Neuronal stem cell (in vitro differentiated cells): ENCODE results near the gene TDRD12.

Experiments used
- DNase-seq: peaks from one replicate; pipeline ENCODE4 v3.0.0-alpha.2; 2013; ENCODE audit warnings: low spot score
- H2AFZ ChIP-seq: one replicate; pipeline ENCODE4 v1.6.1; 2013; ENCODE audit warnings: mild to moderate bottlenecking, low read length, inconsistent platforms
- H2AK5ac ChIP-seq: 2 replicates; pipeline ENCODE4 v1.6.1; 2013; ENCODE audit warnings: low read depth, mild to moderate bottlenecking, inconsistent platforms, low read length, moderate library complexity, mixed read lengths
- H2BK120ac ChIP-seq: 2 replicates; pipeline ENCODE4 v1.6.1; 2013; ENCODE audit warnings: low read depth, mild to moderate bottlenecking, inconsistent platforms, low read length, moderate library complexity, mixed read lengths
- H2BK12ac ChIP-seq: one replicate; pipeline ENCODE4 v1.6.1; 2013; ENCODE audit warnings: low read length, inconsistent platforms
- H2BK15ac ChIP-seq: 2 replicates; pipeline ENCODE4 v1.6.1; 2013; ENCODE audit warnings: mild to moderate bottlenecking, low read length, inconsistent platforms, mixed read lengths
- H2BK5ac ChIP-seq: one replicate; pipeline ENCODE4 v1.6.1; 2013; ENCODE audit warnings: inconsistent platforms, mild to moderate bottlenecking, low read length, moderate library complexity
- H3K14ac ChIP-seq: one replicate; pipeline ENCODE4 v1.6.1; 2013; ENCODE audit warnings: low read length, inconsistent platforms
- H3K18ac ChIP-seq: 2 replicates; pipeline ENCODE4 v1.6.1; 2013; ENCODE audit warnings: low read length, inconsistent platforms
- H3K23ac ChIP-seq: 2 replicates; pipeline ENCODE4 v1.6.1; 2013; ENCODE audit warnings: low read depth, mild to moderate bottlenecking, mixed read lengths, low read length, inconsistent platforms; ENCODE audit not compliant: poor library complexity
- H3K27ac ChIP-seq: replicated peaks from 3 replicates; pipeline ENCODE4 v1.5.1; 2013; ENCODE audit warnings: low read length, inconsistent platforms
- H3K27me3 ChIP-seq, 3 experiments: 2 replicates each; pipeline ENCODE4 v1.6.1; 2013; ENCODE audit warnings: low read length in 3 of 3, mild to moderate bottlenecking in 2 of 3, inconsistent platforms in 1 of 3, low read depth in 1 of 3, mixed read lengths in 1 of 3, moderate library complexity in 1 of 3; ENCODE audit not compliant: control insufficient read depth in 3 of 3, insufficient read depth in 3 of 3
- H3K36me3 ChIP-seq, 2 donors: replicated peaks in 1 of 2; 2 replicates each; pipeline ENCODE4 v1.6.1; 2013; ENCODE audit warnings: low read length in 2 of 2; ENCODE audit not compliant: control insufficient read depth in 2 of 2, insufficient read depth in 2 of 2
- H3K4ac ChIP-seq: 2 replicates; pipeline ENCODE4 v1.6.1; 2013; ENCODE audit warnings: inconsistent platforms, mild to moderate bottlenecking, low read length, moderate library complexity
- H3K4me1 ChIP-seq, 2 donors: 1 replicate in 1 of 2; 2 replicates in 1 of 2; pipeline ENCODE4 v1.6.1; 2013; ENCODE audit warnings: low read length in 2 of 2, low read depth in 1 of 2; ENCODE audit not compliant: control insufficient read depth in 2 of 2, insufficient read depth in 1 of 2
- H3K4me2 ChIP-seq: one replicate; pipeline ENCODE4 v1.6.1; 2013; ENCODE audit warnings: mild to moderate bottlenecking, low read length, inconsistent platforms; ENCODE audit not compliant: insufficient read depth, poor library complexity, severe bottlenecking
- H3K4me3 ChIP-seq, 2 donors: 2 replicates each; pipeline ENCODE4 v1.5.1; 2013; ENCODE audit warnings: low read length in 2 of 2, mild to moderate bottlenecking in 2 of 2, inconsistent platforms in 1 of 2, moderate library complexity in 1 of 2
- H3K79me1 ChIP-seq: one replicate; pipeline ENCODE4 v1.6.1; 2013; ENCODE audit warnings: low read depth, mild to moderate bottlenecking, inconsistent platforms, low read length, moderate library complexity
- H3K9ac ChIP-seq: one replicate; pipeline ENCODE4 v1.6.1; 2013; ENCODE audit warnings: mild to moderate bottlenecking, low read depth, low read length, inconsistent platforms; ENCODE audit not compliant: poor library complexity
- H3K9me3 ChIP-seq, 2 donors: replicated peaks in 1 of 2; 2 replicates each; pipeline versions ENCODE3 to v1.6.1; 2013; ENCODE audit warnings: low read length in 2 of 2, mild to moderate bottlenecking in 2 of 2, inconsistent platforms in 1 of 2, low read depth in 1 of 2, mixed read lengths in 1 of 2, moderate library complexity in 1 of 2; ENCODE audit not compliant: control insufficient read depth in 2 of 2, insufficient read depth in 1 of 2
- H4K8ac ChIP-seq: one replicate; pipeline ENCODE4 v1.6.1; 2013; ENCODE audit warnings: low read depth, mild to moderate bottlenecking, inconsistent platforms, low read length, moderate library complexity
- H4K91ac ChIP-seq: one replicate; pipeline ENCODE4 v1.6.1; 2013; ENCODE audit warnings: low read length, low read depth, mild to moderate bottlenecking, inconsistent platforms; ENCODE audit not compliant: poor library complexity
- WGBS, 2 donors: extraction: QIAGEN DNeasy Blood & Tissue Kit; methylation state at CpG; one replicate each; pipeline ENCODE4 v1.1.7; 2013; ENCODE audit warnings: missing lambda C conversion rate in 2 of 2, mixed read lengths in 1 of 2; ENCODE audit not compliant: insufficient read length in 2 of 2, insufficient replicate concordance in 1 of 2; ENCODE audit errors: extremely low coverage in 2 of 2; 5-methylcytosine and 5-hydroxymethylcytosine counted together

TDRD12 gene

DNA sequence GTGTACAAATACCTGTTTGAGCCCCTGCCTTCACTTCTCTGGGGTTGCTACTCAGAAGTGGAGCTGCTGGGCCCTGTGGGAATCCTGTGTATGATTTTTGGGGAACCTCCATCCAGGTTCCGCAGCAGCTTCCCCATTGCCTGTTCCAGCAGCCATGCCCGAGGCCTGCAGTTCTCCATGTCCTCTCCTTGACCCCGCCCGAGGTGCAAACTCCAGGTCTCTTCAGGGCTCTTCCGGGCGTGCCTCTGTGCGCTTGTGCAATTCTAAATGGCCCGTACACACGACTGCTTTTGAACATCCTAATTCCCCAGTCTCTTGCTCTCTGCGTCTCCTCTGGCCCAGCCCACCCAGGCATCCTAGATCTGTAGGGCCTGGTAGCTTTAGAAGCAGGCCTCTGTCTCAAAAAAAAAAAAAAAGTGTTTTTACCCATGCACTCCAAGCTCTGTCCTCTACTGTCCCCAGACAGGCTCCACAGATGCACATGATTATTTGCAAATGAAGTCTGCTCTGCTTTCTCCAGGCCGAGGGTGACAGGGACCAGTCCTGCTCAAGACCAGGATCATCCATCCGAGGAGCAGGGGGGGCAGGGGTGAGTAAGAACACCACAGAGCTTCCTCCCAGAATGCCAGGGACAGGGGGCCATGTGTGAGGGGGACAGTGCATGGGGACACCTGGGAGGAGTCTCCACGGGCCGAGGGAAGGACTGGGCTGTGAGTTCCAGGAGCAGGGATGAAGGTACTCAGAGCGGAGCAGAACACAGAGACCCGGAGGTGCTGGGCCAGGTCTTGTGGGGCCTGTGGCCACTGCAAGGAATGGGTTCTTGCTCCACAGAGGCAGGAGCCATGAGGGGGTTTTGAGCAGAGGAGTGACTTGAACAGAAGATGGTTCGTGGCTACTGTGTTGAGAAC is 98.3 kb downstream of the TDRD12 start:
- H3K4ac ChIP-seq: no peak overlapping the region
- H3K14ac ChIP-seq: peak overlapping the region; percentile 75
- H3K79me1 ChIP-seq: no peaks in the 10 kb centered on the region
- no peak overlapping the region for H4K8ac ChIP-seq
- H3K9ac ChIP-seq: no peak overlapping the region
- H2AK5ac ChIP-seq: peak overlapping the region; percentile 71
- no peak overlapping the region for H4K91ac ChIP-seq
- peak overlapping the region; percentile 10 for H3K23ac ChIP-seq
- no peak overlapping the region for H3K4me3 ChIP-seq
- no peak overlapping the region for H3K18ac ChIP-seq
- H3K27ac ChIP-seq: no peak overlapping the region
- no peaks in the 10 kb centered on the region for H3K36me3 ChIP-seq
- H3K9me3 ChIP-seq: no peaks in the 10 kb centered on the region
- no peak overlapping the region for H3K4me2 ChIP-seq
- peak overlapping the region; percentile 18 for H2AFZ ChIP-seq
- no peak for DNase-seq
- no peak overlapping the region for H2BK120ac ChIP-seq
- H2BK12ac ChIP-seq: no peak overlapping the region
- no peak overlapping the region for H2BK5ac ChIP-seq
- peaks cover 0 to 4% (median 0%) of the 10 kb centered on the region in 3 experiments for H3K27me3 ChIP-seq
- WGBS, 2 donors: no CpG with 5 or more reads among the region's 17 CpGs
- peaks cover 5% of the 10 kb centered on the region in 2 donors for H3K4me1 ChIP-seq
- no peak overlapping the region for H2BK15ac ChIP-seq

GRCh38 chr19:32818536-32818935 is 99.0 kb downstream of the TDRD12 start:
- Histone ChIP-seq H3K4ac (no peak overlapping the region), H3K9ac (no peak overlapping the region), H3K79me1 (no peaks in the 10 kb centered on the region), H3K27me3 (peaks cover 0 to 4% (median 0%) of the 10 kb centered on the region in 3 experiments), H2BK120ac (no peak overlapping the region), H3K27ac (no peak overlapping the region), H3K4me3 (no peak overlapping the region), H2AFZ (peak overlapping the region; percentile 18), H3K4me2 (no peak overlapping the region), H3K36me3 (no peaks in the 10 kb centered on the region), H4K8ac (no peak overlapping the region), H3K14ac (peak overlapping the region; percentile 40), H3K4me1 (peaks cover 5% of the 10 kb centered on the region in 2 donors), H4K91ac (no peak overlapping the region), H2BK5ac (no peak overlapping the region), H2AK5ac (no peak overlapping the region), H2BK12ac (no peak overlapping the region), H2BK15ac (no peak overlapping the region), H3K18ac (peak overlapping the region; percentile 60), H3K23ac (no peak overlapping the region), H3K9me3 (peaks cover 0 to 3% of the 10 kb centered on the region in 2 donors)
- DNase-seq: no peak
- WGBS, 2 donors: no CpG with 5 or more reads among the region's 8 CpGs

- Histone ChIP-seq H3K18ac (peak overlapping the region; percentile 68), H2BK120ac (no peak overlapping the region), H2AFZ (peak overlapping the region; percentile 32), H3K9ac (peak overlapping the region; percentile 65), H4K8ac (no peak overlapping the region), H3K9me3 (peaks cover 0 to 3% of the 10 kb centered on the region in 2 donors), H3K4me2 (no peak overlapping the region), H3K27me3 (peaks cover 0 to 4% (median 0%) of the 10 kb centered on the region in 3 experiments), H3K4me3 (no peak overlapping the region), H2BK5ac (no peak overlapping the region), H3K4ac (no peak overlapping the region), H3K27ac (no peak overlapping the region), H3K14ac (no peak overlapping the region), H3K79me1 (no peaks in the 10 kb centered on the region), H2AK5ac (peak overlapping the region; percentile 46), H3K4me1 (peaks cover 9 to 12% of the 10 kb centered on the region in 2 donors), H4K91ac (no peak overlapping the region), H3K36me3 (no peaks in the 10 kb centered on the region), H3K23ac (peak overlapping the region; percentile 17), H2BK12ac (no peak overlapping the region), H2BK15ac (peak overlapping the region; percentile 32)
- no CpG with 5 or more reads among the region's 17 CpGs for WGBS, 2 donors
- no peak for DNase-seq
Observed at GRCh38 chr19:32819419-32820400, 100.1 kb downstream of the TDRD12 start.
